Inferior parietal cortex (tissue), 1 donor: Measurements from ENCODE around the gene CYP4F8.
"Not testable (repeated sequence)": the region's sequence is repeated elsewhere in the genome, so short reads cannot be mapped to it uniquely, and the experiment has no call there.

Experiments used
- DNase-seq: peaks from one replicate; pipeline ENCODE4 v3.0.0-alpha.2; 2016; ENCODE audit errors: extremely low spot score

CYP4F8 gene

DNA sequence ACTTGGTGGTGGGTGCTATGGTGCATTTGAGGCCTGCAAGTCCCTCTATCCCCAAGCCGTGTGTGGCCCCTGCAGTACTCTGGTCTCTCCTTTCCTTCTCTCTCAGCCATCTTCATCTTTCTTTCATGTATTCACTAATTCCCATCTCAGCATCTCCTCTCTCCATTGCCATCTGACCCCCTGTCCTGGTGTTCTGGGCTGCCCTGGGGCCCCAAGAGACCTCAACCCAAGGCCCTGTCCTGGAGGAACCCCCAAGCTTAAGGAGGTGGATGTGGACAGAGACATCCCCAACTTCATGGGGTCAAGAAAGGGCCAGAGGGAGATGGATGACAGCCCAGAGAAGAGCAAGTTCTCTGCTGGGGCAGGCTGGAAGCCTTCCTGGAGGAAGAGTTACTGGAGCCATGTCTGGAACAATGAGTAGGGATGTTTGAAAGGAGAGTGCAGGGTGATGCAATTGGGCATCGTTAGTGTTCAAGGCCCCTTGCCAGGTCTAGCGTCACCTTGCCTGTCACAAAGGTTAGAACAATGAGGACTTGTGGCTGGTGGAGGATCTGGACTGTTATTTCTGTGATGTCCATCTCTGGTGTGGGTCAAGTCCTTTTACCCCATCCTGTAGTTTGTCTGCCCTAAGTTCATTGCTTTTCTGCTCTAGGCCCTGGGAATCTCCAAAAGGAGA lies 29.2 kb downstream of the CYP4F8 start:
- no peak for DNase-seq

DNA sequence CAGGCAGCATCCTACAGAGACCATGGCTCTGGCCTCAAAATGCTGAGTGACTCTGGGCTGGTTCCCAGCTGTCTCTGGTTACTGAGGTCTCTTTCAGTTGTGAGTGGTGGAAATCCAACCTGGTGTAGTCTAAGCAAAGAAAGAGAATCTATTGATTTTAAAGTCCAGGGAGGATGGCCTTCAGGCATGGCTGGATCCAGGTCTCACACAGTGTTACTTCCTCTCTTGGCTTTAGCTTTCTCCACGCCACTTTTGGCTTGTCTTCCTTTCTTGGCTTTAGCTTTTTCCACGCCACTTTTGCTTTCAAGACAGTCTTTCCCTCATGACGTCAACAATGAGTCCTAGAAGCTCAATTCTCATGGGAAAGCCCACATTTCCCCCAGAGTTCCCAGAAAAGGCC lies 29.8 kb downstream of the CYP4F8 start:
- no peak for DNase-seq

DNA sequence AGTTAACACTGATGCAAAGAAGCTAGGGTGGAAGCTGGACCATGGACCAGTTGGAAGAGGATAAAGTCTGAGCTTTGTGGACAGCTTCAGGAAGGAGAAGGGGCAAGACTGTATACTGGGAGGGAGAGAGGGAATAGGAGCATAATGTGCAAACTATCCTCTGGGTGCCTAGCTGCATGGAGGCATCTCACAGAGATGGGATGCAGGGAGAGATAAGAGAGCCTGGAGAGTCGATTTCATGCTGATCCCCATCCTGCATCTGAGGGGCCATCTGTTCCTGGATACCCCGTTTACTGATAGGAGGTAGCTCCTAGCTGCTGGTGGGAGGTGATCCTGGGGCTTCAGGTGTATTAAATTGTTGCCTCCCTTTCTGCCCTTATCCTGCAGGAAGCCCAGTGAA lies 34.5 kb downstream of the CYP4F8 start:
- no peak for DNase-seq

DNA sequence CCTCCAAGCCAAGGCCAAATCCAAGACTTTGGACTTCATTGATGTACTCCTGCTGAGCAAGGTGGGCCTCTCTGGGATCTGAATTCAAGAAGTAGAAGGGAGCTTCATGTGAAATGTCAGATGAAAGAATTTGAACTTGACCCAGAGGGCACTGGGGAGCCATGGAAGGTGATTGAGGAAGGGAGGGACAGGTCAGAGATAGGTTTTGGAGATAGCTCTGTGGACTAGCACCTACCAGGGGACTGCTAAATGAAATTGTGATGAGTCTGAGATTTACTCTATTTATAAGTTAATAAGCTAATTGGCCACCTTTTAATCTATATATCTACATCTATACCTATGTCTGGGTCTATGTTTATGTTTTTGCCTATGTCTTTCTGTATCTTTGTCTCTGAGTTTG lies 35.1 kb downstream of the CYP4F8 start:
- DNase-seq: not testable (repeated sequence)

- no peak for DNase-seq
These were observed 36.8 kb downstream of the CYP4F8 start for GRCh38 chr19:15651791-15652190.

DNA sequence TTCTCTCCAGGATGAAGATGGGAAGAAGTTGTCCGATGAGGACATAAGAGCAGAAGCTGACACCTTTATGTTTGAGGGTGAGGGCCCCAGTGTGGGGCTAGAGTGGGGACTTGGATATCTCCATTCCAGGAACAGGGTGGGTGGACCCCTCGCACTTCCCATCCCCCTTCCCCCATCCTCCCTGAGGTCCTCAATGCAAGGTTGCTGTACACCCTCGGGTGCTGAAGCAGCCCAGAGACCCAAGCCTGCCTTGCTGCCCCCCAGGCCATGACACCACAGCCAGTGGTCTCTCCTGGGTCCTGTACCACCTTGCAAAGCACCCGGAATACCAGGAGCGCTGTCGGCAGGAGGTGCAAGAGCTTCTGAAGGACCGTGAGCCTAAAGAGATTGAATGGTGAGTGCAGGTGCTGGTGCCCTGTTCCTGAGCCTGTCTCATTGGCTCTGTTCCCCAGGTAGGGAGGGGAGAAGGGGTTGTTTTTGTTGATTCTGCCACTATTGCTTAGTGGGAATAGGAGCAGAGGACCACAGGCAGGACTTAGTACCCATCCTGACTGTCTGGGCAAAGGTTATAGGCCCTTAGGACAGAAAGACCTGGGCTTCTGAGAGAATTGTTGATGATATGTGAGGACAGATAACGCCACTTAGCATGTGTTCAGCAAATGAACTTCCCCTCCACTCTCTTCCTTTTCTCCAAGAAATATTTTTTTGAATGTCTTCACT lies 37.7 kb downstream of the CYP4F8 start:
- no peak for DNase-seq

- no peak for DNase-seq
These were observed 41.4 kb downstream of the CYP4F8 start for GRCh38 chr19:15656467-15656866.

- no peak for DNase-seq
These were observed 48.2 kb downstream of the CYP4F8 start for GRCh38 chr19:15663247-15663646.

- DNase-seq: no peak
These were observed 51.2 kb downstream of the CYP4F8 start for GRCh38 chr19:15666186-15666585.

- DNase-seq: no peak
These were observed 51.9 kb downstream of the CYP4F8 start for GRCh38 chr19:15666883-15667282.

- no peak for DNase-seq
These were observed 54.4 kb downstream of the CYP4F8 start for GRCh38 chr19:15669440-15669839.

DNA sequence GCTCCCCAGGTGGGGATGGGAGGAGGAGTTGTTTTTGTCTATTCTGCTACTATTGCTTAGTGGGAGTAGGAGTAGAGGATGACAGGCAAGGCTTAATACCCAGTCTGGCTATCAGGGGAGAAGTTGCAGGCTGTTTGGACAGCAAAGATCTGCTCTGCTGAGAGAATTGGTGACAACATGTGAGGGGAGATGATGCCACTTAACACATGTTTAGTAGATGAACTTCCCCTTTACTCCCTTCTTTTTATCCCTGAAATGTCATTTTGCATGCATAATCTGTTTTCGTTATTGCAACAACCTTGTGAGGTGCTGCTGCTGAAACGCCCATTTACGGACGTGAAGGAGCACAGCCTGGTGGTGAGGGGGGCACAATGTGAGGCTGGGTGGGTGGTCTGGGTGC lies 54.9 kb downstream of the CYP4F8 start:
- no peak for DNase-seq

GRCh38 chr19:15671237-15671821 lies 56.3 kb downstream of the CYP4F8 start:
- DNase-seq: no peak

DNA sequence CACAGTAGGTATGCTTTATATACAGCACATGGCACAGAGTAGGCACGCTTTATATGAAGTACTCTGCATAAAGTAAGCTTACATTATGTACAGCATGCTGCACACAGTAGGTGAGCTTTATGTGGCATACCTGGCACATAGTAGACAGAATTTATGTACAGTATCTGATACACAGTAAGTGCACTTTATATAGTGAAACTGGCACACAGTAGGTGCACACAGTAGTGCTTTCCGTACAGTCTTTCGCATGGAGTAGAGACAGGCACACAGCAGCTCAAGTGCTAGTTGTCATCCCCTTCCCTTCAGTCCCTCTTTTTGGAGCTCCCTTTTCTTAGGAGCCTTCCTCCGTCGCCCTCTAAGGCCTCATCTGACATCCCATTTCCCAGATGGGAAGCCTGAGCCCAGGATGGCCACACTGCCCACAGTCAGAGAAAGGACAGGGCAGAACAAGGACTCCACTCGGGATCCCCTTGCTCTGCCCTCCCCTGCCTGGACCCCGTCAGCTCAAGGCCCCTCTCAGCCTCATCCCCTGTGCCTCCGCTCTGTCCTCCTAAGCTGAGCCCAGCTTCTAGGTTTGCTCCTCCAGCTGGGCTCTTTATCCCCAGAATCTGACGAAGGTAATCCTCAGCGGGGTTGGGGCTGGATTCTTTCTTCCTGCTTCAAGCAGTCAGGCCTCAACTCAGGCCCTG lies 57.0 kb downstream of the CYP4F8 start:
- no peak for DNase-seq

- DNase-seq: no peak
These were observed 57.7 kb downstream of the CYP4F8 start, which contains the start of gene CYP4F12 for GRCh38 chr19:15672580-15673175. TSS of gene CYP4F12 (plus strand) at chr19:15673087. CDS start at chr19:15673530, 443 bp downstream.

GRCh38 chr19:15673176-15673654 lies 58.2 kb downstream of the CYP4F8 start:
- no peak for DNase-seq

- DNase-seq: no peak
These were observed 60.5 kb downstream of the CYP4F8 start for GRCh38 chr19:15675560-15675959.

DNA sequence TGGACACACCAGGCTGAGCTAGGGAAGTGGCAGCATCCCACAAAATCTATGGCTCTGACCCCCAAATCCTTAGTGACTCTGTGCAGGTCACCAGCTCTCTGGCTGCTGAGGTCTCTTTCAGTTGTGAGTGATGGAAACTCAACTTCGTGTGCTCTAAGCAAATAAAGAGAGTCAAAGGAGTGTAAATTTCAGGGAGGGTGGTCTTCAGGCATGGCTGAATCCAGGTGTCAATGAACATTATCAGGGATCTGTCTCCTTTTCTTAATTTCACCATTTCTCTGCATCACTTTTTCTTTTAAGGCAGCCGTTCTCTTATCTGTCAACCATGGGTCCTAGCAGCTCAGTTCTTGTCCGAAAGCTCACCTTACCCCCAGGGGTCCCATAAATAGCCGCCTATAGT lies 64.1 kb downstream of the CYP4F8 start:
- no peak for DNase-seq

DNA sequence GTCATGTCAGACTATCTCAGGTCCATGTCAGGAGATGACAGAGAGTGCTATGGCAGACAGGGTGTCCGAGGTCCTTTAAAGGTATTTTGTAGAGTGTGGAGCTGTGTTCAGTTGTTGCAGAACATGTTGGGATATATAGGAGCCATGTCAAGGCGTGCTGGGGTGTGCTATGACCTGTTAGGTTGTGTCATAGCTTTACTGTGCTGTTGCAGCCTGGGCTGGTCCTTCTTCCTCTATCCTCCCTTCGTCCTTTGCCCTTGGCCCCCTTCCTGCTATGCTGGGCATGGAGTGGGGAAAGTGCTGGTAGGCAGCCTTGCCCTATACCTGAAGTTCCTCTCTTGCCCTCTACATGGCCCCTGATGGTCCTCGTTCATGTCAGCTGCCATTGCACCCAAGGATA lies 64.8 kb downstream of the CYP4F8 start:
- DNase-seq: not testable (repeated sequence)
